HG02884 (cell line): Measurements from ENCODE around the gene CAMK2G.
"Not testable (repeated sequence)": the region's sequence is repeated elsewhere in the genome, so short reads cannot be mapped to it uniquely, and the experiment has no call there.

Experiments
- ATAC-seq: cut with Tn5 transposase; IDR thresholded peaks from one replicate; pipeline ENCODE4 v1.9.1; 2021; ENCODE audit warnings: mild to moderate bottlenecking, moderate library complexity; ENCODE audit not compliant: unreplicated experiment

CAMK2G gene

GRCh38 chr10:73874267-73875138 is at the start of gene CAMK2G:
TSS of gene CAMK2G (minus strand) at chr10:73874555. CDS start at chr10:73874461, 94 bp downstream.
- peak; percentile 77 for ATAC-seq

GRCh38 chr10:73922864-73923133 is 48.4 kb upstream of the CAMK2G start:
- ATAC-seq: no peak

GRCh38 chr10:73922007-73922863 is 47.9 kb upstream of the CAMK2G start:
- ATAC-seq: no peak

GRCh38 chr10:73920089-73920488 is 45.7 kb upstream of the CAMK2G start:
- no peak for ATAC-seq

- not testable (repeated sequence) for ATAC-seq
Measured at GRCh38 chr10:73919481-73919880, 45.1 kb upstream of the CAMK2G start.

GRCh38 chr10:73917566-73918305 is 43.4 kb upstream of the CAMK2G start:
- no peak for ATAC-seq

GRCh38 chr10:73916761-73917470 is 42.6 kb upstream of the CAMK2G start:
- no peak for ATAC-seq

GRCh38 chr10:73915206-73915851 is 41.0 kb upstream of the CAMK2G start:
- ATAC-seq: no peak

- ATAC-seq: no peak
Measured at GRCh38 chr10:73914036-73914435, 39.7 kb upstream of the CAMK2G start.

GRCh38 chr10:73911553-73912004 is 37.2 kb upstream of the CAMK2G start:
- no peak for ATAC-seq

GRCh38 chr10:73910764-73911552 is 36.6 kb upstream of the CAMK2G start, which contains the start of gene PLAU:
TSS of gene PLAU (plus strand) at chr10:73911132. CDS start at chr10:73911556, 424 bp downstream.
- ATAC-seq: no peak

- ATAC-seq: no peak
Measured at GRCh38 chr10:73910401-73910763, 36.0 kb upstream of the CAMK2G start.

- ATAC-seq: no peak
Measured at GRCh38 chr10:73909540-73910115, 35.3 kb upstream of the CAMK2G start.

GRCh38 chr10:73908853-73909539 is 34.6 kb upstream of the CAMK2G start:
- ATAC-seq: peak; percentile 51

GRCh38 chr10:73907841-73908517 is 33.6 kb upstream of the CAMK2G start:
- ATAC-seq: no peak

GRCh38 chr10:73906524-73907447 is 32.4 kb upstream of the CAMK2G start:
- ATAC-seq: no peak
